Measurements from ENCODE around the gene KIF3A.

- TF ChIP-seq CTCF (IDR thresholded peaks at IDR 0.05) (no peak), EZH2 (IDR thresholded peaks at IDR 0.05) (no peak), EZH2phosphoT487 (IDR thresholded peaks at IDR 0.05) (no peak)
Measured at GRCh38 chr5:132768485-132768868, 31.1 kb upstream of the KIF3A start.
